ENCODE data around the gene GGA3. TPM values are rescaled to one million over a fixed set of nuclear protein-coding genes. Genes with fewer than 3 reads are reported as not detected.

GGA3 gene
- total and polyA plus RNA-seq, 4 donors = 5.6 to 51.0 (median 34.8) TPM

GRCh38 chr17:75241996-75242460 is 19.4 kb downstream of the GGA3 start:
- no peak for DNase-seq
- no peaks in the 10 kb centered on the region for H3K4me1 ChIP-seq (ENCODE audit: control insufficient read depth in 1 of 2, insufficient read depth in 2 of 2, low read length in 2 of 2)
- intact Hi-C loops (cut with DNase I) = no loop called here
- H3K27me3 ChIP-seq (ENCODE audit: control insufficient read depth in 1 of 2, insufficient read depth in 2 of 2, low read length in 1 of 2) = no peaks in the 10 kb centered on the region
- peaks cover 0 to 11% of the 10 kb centered on the region in 2 donors for H3K36me3 ChIP-seq (ENCODE audit: control insufficient read depth in 1 of 2, insufficient read depth in 2 of 2, low read length in 1 of 2)
- no peak overlapping the region for H3K27ac ChIP-seq (ENCODE audit: low read depth in 1 of 2, low read length in 2 of 2)
- H3K9me3 ChIP-seq (ENCODE audit: control insufficient read depth, low read length) = no peaks in the 10 kb centered on the region
- no peak for ATAC-seq (ENCODE audit: low FRiP score)
- 77% methylated on average over 15 of the region's 15 CpGs for WGBS, 2 donors
- no peak overlapping the region for H3K4me3 ChIP-seq (ENCODE audit: low read length in 2 of 2)

GRCh38 chr17:75241502-75241901 is 19.9 kb downstream of the GGA3 start:
- ATAC-seq (ENCODE audit: low FRiP score) (no peak), DNase-seq (no peak)
- H3K4me1 ChIP-seq (ENCODE audit: control insufficient read depth in 1 of 2, insufficient read depth in 2 of 2, low read length in 2 of 2) = no peaks in the 10 kb centered on the region
- no peak overlapping the region for H3K4me3 ChIP-seq (ENCODE audit: low read length in 2 of 2)
- peaks cover 0 to 11% of the 10 kb centered on the region in 2 donors for H3K36me3 ChIP-seq (ENCODE audit: control insufficient read depth in 1 of 2, insufficient read depth in 2 of 2, low read length in 1 of 2)
- H3K27ac ChIP-seq (ENCODE audit: low read depth in 1 of 2, low read length in 2 of 2) = no peak overlapping the region
- intact Hi-C loops (cut with DNase I) = no loop called here
- WGBS, 2 donors = 90 to 91% methylated on average over 9 of the region's 9 CpGs
- H3K27me3 ChIP-seq (ENCODE audit: control insufficient read depth in 1 of 2, insufficient read depth in 2 of 2, low read length in 1 of 2) = no peaks in the 10 kb centered on the region
- H3K9me3 ChIP-seq (ENCODE audit: control insufficient read depth, low read length) = no peaks in the 10 kb centered on the region

- Histone ChIP-seq H3K9me3 (ENCODE audit: control insufficient read depth, low read length) (no peaks in the 10 kb centered on the region), H3K36me3 (ENCODE audit: control insufficient read depth in 1 of 2, insufficient read depth in 2 of 2, low read length in 1 of 2) (peaks cover 0 to 9% of the 10 kb centered on the region in 2 donors), H3K27ac (ENCODE audit: low read depth in 1 of 2, low read length in 2 of 2) (no peak overlapping the region), H3K4me1 (ENCODE audit: control insufficient read depth in 1 of 2, insufficient read depth in 2 of 2, low read length in 2 of 2) (no peaks in the 10 kb centered on the region), H3K27me3 (ENCODE audit: control insufficient read depth in 1 of 2, insufficient read depth in 2 of 2, low read length in 1 of 2) (no peaks in the 10 kb centered on the region), H3K4me3 (ENCODE audit: low read length in 2 of 2) (no peak overlapping the region)
- ATAC-seq (ENCODE audit: low FRiP score) (no peak), DNase-seq (peak in 1 of 2 donors; percentile 78)
- intact Hi-C loops (cut with DNase I) = no loop called here
- 55 to 71% methylated on average over 7 of the region's 7 CpGs for WGBS, 2 donors
Observed at GRCh38 chr17:75241143-75241430, 20.3 kb downstream of the GGA3 start.

- peaks cover 0 to 9% of the 10 kb centered on the region in 2 donors for H3K36me3 ChIP-seq (ENCODE audit: control insufficient read depth in 1 of 2, insufficient read depth in 2 of 2, low read length in 1 of 2)
- 58% methylated on average over 23 of the region's 23 CpGs for WGBS, 2 donors
Observed at GRCh38 chr17:75240394-75241142, 20.8 kb downstream of the GGA3 start.

GRCh38 chr17:75239778-75240393 is 21.5 kb downstream of the GGA3 start:
- ATAC-seq (ENCODE audit: low FRiP score) (no peak), DNase-seq (peak in 1 of 2 donors; percentile 71)
- Histone ChIP-seq H3K4me1 (ENCODE audit: control insufficient read depth in 1 of 2, insufficient read depth in 2 of 2, low read length in 2 of 2) (no peaks in the 10 kb centered on the region), H3K4me3 (ENCODE audit: low read length in 2 of 2) (no peak overlapping the region), H3K27me3 (ENCODE audit: control insufficient read depth in 1 of 2, insufficient read depth in 2 of 2, low read length in 1 of 2) (no peaks in the 10 kb centered on the region), H3K36me3 (ENCODE audit: control insufficient read depth in 1 of 2, insufficient read depth in 2 of 2, low read length in 1 of 2) (peaks cover 0 to 9% of the 10 kb centered on the region in 2 donors), H3K27ac (ENCODE audit: low read depth in 1 of 2, low read length in 2 of 2) (no peak overlapping the region), H3K9me3 (ENCODE audit: control insufficient read depth, low read length) (no peaks in the 10 kb centered on the region)
- 84 to 88% methylated on average over 22 to 23 of the region's 23 CpGs for WGBS, 2 donors
- intact Hi-C loops (cut with DNase I) = no loop called here

More at GRCh38 chr17:75240394-75241142, 20.8 kb downstream of the GGA3 start:
- peak in 1 of 2 donors; percentile 80 for DNase-seq
- Histone ChIP-seq H3K4me1 (ENCODE audit: control insufficient read depth in 1 of 2, insufficient read depth in 2 of 2, low read length in 2 of 2) (no peaks in the 10 kb centered on the region), H3K4me3 (ENCODE audit: low read length in 2 of 2) (no peak overlapping the region), H3K27me3 (ENCODE audit: control insufficient read depth in 1 of 2, insufficient read depth in 2 of 2, low read length in 1 of 2) (no peaks in the 10 kb centered on the region), H3K9me3 (ENCODE audit: control insufficient read depth, low read length) (no peaks in the 10 kb centered on the region), H3K27ac (ENCODE audit: low read depth in 1 of 2, low read length in 2 of 2) (no peak overlapping the region)
- intact Hi-C loops (cut with DNase I) = no loop called here
- no peak for ATAC-seq (ENCODE audit: low FRiP score)

- no peaks in the 10 kb centered on the region for H3K9me3 ChIP-seq (ENCODE audit: control insufficient read depth, low read length)
- no peaks in the 10 kb centered on the region for H3K4me1 ChIP-seq (ENCODE audit: control insufficient read depth in 1 of 2, insufficient read depth in 2 of 2, low read length in 2 of 2)
- no peaks in the 10 kb centered on the region for H3K27me3 ChIP-seq (ENCODE audit: control insufficient read depth in 1 of 2, insufficient read depth in 2 of 2, low read length in 1 of 2)
- WGBS, 2 donors = 80 to 87% methylated on average over 12 of the region's 12 CpGs
- ATAC-seq (ENCODE audit: low FRiP score) (no peak), DNase-seq (peak in 1 of 2 donors; percentile 66)
- peaks cover 0 to 12% of the 10 kb centered on the region in 2 donors for H3K36me3 ChIP-seq (ENCODE audit: control insufficient read depth in 1 of 2, insufficient read depth in 2 of 2, low read length in 1 of 2)
- intact Hi-C loops (cut with DNase I) = no loop called here
- no peak overlapping the region for H3K27ac ChIP-seq (ENCODE audit: low read depth in 1 of 2, low read length in 2 of 2)
- H3K4me3 ChIP-seq (ENCODE audit: low read length in 2 of 2) = no peak overlapping the region
Observed at GRCh38 chr17:75239214-75239613, 22.2 kb downstream of the GGA3 start.

- Histone ChIP-seq H3K27me3 (ENCODE audit: control insufficient read depth in 1 of 2, insufficient read depth in 2 of 2, low read length in 1 of 2) (no peaks in the 10 kb centered on the region), H3K36me3 (ENCODE audit: control insufficient read depth in 1 of 2, insufficient read depth in 2 of 2, low read length in 1 of 2) (peaks cover 0 to 12% of the 10 kb centered on the region in 2 donors), H3K27ac (ENCODE audit: low read depth in 1 of 2, low read length in 2 of 2) (no peak overlapping the region), H3K9me3 (ENCODE audit: control insufficient read depth, low read length) (no peaks in the 10 kb centered on the region), H3K4me3 (ENCODE audit: low read length in 2 of 2) (no peak overlapping the region), H3K4me1 (ENCODE audit: control insufficient read depth in 1 of 2, insufficient read depth in 2 of 2, low read length in 2 of 2) (no peaks in the 10 kb centered on the region)
- intact Hi-C loops (cut with DNase I) = no loop called here
- ATAC-seq (ENCODE audit: low FRiP score) (peak; percentile 67), DNase-seq (peak in 1 of 2 donors; percentile 80)
- 45 to 46% methylated on average over 13 of the region's 13 CpGs for WGBS, 2 donors
Observed at GRCh38 chr17:75238684-75239191, 22.7 kb downstream of the GGA3 start.

- H3K36me3 ChIP-seq (ENCODE audit: control insufficient read depth in 1 of 2, insufficient read depth in 2 of 2, low read length in 1 of 2) = peaks cover 0 to 12% of the 10 kb centered on the region in 2 donors
- 77 to 81% methylated on average over 11 of the region's 11 CpGs for WGBS, 2 donors
Observed at GRCh38 chr17:75238020-75238580, 23.3 kb downstream of the GGA3 start.

More at GRCh38 chr17:75238020-75238580, 23.3 kb downstream of the GGA3 start:
- Histone ChIP-seq H3K27ac (ENCODE audit: low read depth in 1 of 2, low read length in 2 of 2) (no peak overlapping the region), H3K27me3 (ENCODE audit: control insufficient read depth in 1 of 2, insufficient read depth in 2 of 2, low read length in 1 of 2) (no peaks in the 10 kb centered on the region), H3K9me3 (ENCODE audit: control insufficient read depth, low read length) (no peaks in the 10 kb centered on the region), H3K4me3 (ENCODE audit: low read length in 2 of 2) (no peak overlapping the region), H3K4me1 (ENCODE audit: control insufficient read depth in 1 of 2, insufficient read depth in 2 of 2, low read length in 2 of 2) (no peaks in the 10 kb centered on the region)
- peak in 1 of 2 donors; percentile 56 for DNase-seq
- ATAC-seq (ENCODE audit: low FRiP score) = no peak
- intact Hi-C loops (cut with DNase I) = no loop called here

Measured in aorta (tissue), 5 donors.